PC-3 (cell line): ENCODE data around the gene LIPG.
"Not testable (repeated sequence)": the region's sequence is repeated elsewhere in the genome, so short reads cannot be mapped to it uniquely, and the experiment has no call there.

Experiments used
- EZH2 ChIP-seq: fragments of 300-600 bp; sonication (generic); IDR thresholded peaks from one replicate; pipeline ENCODE4 v1.6.1; 2017; ENCODE audit warnings: antibody characterized with exemption, mild to moderate bottlenecking, low read length; ENCODE audit not compliant: unreplicated experiment
- EZH2phosphoT487 ChIP-seq: fragments of 300-600 bp; sonication (generic); IDR thresholded peaks from 2 replicates; pipeline ENCODE4 v1.6.1; 2018; ENCODE audit warnings: mild to moderate bottlenecking, antibody characterized with exemption, low read length, borderline replicate concordance
- TF ChIP-seq, protein P1 (sequence below): fragments of 300-600 bp; sonication (generic); conservative IDR thresholded peaks from 2 replicates; pipeline ENCODE4 v1.5.1; 2017; ENCODE audit warnings: antibody characterized with exemption, low read depth, mild to moderate bottlenecking, low read length

DNA sequence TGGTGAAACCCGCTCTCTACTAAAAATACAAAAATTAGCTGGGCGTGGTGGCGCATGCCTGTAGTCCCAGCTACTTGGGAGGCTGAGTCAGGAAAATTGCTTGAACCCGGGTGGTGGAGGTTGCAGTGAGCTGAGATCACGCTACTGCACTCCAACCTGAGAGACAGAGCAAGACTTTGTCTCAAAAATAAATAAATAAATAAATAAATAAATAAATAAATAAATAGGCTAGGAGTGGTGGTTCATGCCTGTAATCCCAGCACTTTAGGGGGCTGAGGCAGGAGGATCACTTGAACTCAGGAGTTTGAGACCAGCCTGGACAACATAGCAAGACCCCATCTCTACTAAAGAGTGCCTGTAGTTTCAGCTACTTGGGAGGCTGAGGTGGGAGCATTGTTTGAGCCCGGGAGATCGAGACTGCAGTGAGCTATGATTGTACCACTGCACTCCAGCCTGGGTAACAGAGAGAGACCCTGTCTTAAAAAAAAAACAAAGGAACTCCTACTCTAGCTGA is 38.2 kb upstream of the LIPG start:
- TF ChIP-seq EZH2, EZH2phosphoT487: not testable (repeated sequence)
- TF ChIP-seq, protein P1, sequence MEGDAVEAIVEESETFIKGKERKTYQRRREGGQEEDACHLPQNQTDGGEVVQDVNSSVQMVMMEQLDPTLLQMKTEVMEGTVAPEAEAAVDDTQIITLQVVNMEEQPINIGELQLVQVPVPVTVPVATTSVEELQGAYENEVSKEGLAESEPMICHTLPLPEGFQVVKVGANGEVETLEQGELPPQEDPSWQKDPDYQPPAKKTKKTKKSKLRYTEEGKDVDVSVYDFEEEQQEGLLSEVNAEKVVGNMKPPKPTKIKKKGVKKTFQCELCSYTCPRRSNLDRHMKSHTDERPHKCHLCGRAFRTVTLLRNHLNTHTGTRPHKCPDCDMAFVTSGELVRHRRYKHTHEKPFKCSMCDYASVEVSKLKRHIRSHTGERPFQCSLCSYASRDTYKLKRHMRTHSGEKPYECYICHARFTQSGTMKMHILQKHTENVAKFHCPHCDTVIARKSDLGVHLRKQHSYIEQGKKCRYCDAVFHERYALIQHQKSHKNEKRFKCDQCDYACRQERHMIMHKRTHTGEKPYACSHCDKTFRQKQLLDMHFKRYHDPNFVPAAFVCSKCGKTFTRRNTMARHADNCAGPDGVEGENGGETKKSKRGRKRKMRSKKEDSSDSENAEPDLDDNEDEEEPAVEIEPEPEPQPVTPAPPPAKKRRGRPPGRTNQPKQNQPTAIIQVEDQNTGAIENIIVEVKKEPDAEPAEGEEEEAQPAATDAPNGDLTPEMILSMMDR = not testable (repeated sequence)
